Activated naive CD4-positive, alpha-beta T cell (primary cell): ENCODE measurements around the gene PSMC2.
"Not testable (repeated sequence)": the region's sequence is repeated elsewhere in the genome, so short reads cannot be mapped to it uniquely, and the experiment has no call there.

Experiments used
- DNase-seq, 4 experiments: peaks; one replicate each; lab custom pipeline; 2025; lab: John Stamatoyannopoulos, UW

PSMC2 gene

GRCh38 chr7:103379270-103379975 lies 32.0 kb downstream of the PSMC2 start:
- no peak for DNase-seq

- no peak for DNase-seq
Observed at GRCh38 chr7:103380395-103381191, 33.1 kb downstream of the PSMC2 start.

- DNase-seq = no peak
Observed at GRCh38 chr7:103381280-103382031, 34.0 kb downstream of the PSMC2 start.

GRCh38 chr7:103382032-103382402 lies 34.6 kb downstream of the PSMC2 start:
- no peak for DNase-seq

GRCh38 chr7:103387242-103387641 lies 39.8 kb downstream of the PSMC2 start:
- DNase-seq = no peak

- no peak for DNase-seq
Observed at GRCh38 chr7:103388469-103389140, 41.2 kb downstream of the PSMC2 start.

GRCh38 chr7:103389263-103389662 lies 41.8 kb downstream of the PSMC2 start:
- no peak for DNase-seq

GRCh38 chr7:103391150-103391549 lies 43.7 kb downstream of the PSMC2 start:
- DNase-seq = no peak

GRCh38 chr7:103391976-103392375 lies 44.5 kb downstream of the PSMC2 start:
- DNase-seq = no peak

- no peak for DNase-seq
Observed at GRCh38 chr7:103394566-103394965, 47.1 kb downstream of the PSMC2 start.

- no peak for DNase-seq
Observed at GRCh38 chr7:103395071-103395470, 47.6 kb downstream of the PSMC2 start.

- no peak for DNase-seq
Observed at GRCh38 chr7:103396471-103396870, 49.0 kb downstream of the PSMC2 start.

- DNase-seq = no peak
Observed at GRCh38 chr7:103398483-103399127, 51.2 kb downstream of the PSMC2 start.

GRCh38 chr7:103399687-103400086 lies 52.2 kb downstream of the PSMC2 start:
- not testable (repeated sequence) for DNase-seq

GRCh38 chr7:103405789-103406613 lies 58.6 kb downstream of the PSMC2 start:
- DNase-seq = not testable (repeated sequence)

GRCh38 chr7:103412151-103412550 lies 64.7 kb downstream of the PSMC2 start:
- DNase-seq = no peak

- DNase-seq = no peak
Observed at GRCh38 chr7:103413407-103413806, 66.0 kb downstream of the PSMC2 start.

- no peak for DNase-seq
Observed at GRCh38 chr7:103418241-103418640, 70.8 kb downstream of the PSMC2 start.
